RWPE1 (cell line): ENCODE measurements around the gene DAD1.

Experiments used
- CTCF ChIA-PET: fragments of 350-600 bp; sonication (Branson Sonifier 250); formaldehyde crosslinking; extraction: SDS; loops from one replicate; lab custom pipeline; 2021; lab: Yijun Ruan, JAX
- POLR2A ChIA-PET: fragments of 400-600 bp; formaldehyde crosslinking; extraction: SDS; loops from one replicate; lab custom pipeline; 2020; ENCODE audit warnings: antibody characterized with exemption; ENCODE audit not compliant: low non-redundant PET; lab: Yijun Ruan, JAX
- DNase-seq: peaks from one replicate; pipeline ENCODE4 v3.0.0; 2012; ENCODE audit warnings: low spot score
- H3K27ac ChIP-seq: fragments of 450-650 bp; 2 replicates; pipeline ENCODE4 v1.5.1; 2017
- TF ChIP-seq, protein P1 (sequence below): fragments of 450-650 bp; conservative IDR thresholded peaks from 2 replicates; pipeline ENCODE4 v1.5.1; 2017; ENCODE audit warnings: low read depth, mild to moderate bottlenecking

DAD1 gene

GRCh38 chr14:22533057-22533704, 55.8 kb downstream of the DAD1 start:
- TF ChIP-seq, protein P1, sequence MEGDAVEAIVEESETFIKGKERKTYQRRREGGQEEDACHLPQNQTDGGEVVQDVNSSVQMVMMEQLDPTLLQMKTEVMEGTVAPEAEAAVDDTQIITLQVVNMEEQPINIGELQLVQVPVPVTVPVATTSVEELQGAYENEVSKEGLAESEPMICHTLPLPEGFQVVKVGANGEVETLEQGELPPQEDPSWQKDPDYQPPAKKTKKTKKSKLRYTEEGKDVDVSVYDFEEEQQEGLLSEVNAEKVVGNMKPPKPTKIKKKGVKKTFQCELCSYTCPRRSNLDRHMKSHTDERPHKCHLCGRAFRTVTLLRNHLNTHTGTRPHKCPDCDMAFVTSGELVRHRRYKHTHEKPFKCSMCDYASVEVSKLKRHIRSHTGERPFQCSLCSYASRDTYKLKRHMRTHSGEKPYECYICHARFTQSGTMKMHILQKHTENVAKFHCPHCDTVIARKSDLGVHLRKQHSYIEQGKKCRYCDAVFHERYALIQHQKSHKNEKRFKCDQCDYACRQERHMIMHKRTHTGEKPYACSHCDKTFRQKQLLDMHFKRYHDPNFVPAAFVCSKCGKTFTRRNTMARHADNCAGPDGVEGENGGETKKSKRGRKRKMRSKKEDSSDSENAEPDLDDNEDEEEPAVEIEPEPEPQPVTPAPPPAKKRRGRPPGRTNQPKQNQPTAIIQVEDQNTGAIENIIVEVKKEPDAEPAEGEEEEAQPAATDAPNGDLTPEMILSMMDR = no peak
- CTCF ChIA-PET = no interaction called here
- POLR2A ChIA-PET = no interaction called here
- DNase-seq = no peak
- H3K27ac ChIP-seq = no peak overlapping the region

- TF ChIP-seq, protein P1 = no peak
- H3K27ac ChIP-seq = no peak overlapping the region
- no peak for DNase-seq
- ChIA-PET POLR2A (no interaction called here), CTCF (interaction anchor here (0.9 kb wide), 1 partner anchor 8 kb away, joined by 3 read pairs; no protein-coding TSS in a partner anchor)
These were observed 56.5 kb downstream of the DAD1 start for GRCh38 chr14:22532345-22533056.

DNA sequence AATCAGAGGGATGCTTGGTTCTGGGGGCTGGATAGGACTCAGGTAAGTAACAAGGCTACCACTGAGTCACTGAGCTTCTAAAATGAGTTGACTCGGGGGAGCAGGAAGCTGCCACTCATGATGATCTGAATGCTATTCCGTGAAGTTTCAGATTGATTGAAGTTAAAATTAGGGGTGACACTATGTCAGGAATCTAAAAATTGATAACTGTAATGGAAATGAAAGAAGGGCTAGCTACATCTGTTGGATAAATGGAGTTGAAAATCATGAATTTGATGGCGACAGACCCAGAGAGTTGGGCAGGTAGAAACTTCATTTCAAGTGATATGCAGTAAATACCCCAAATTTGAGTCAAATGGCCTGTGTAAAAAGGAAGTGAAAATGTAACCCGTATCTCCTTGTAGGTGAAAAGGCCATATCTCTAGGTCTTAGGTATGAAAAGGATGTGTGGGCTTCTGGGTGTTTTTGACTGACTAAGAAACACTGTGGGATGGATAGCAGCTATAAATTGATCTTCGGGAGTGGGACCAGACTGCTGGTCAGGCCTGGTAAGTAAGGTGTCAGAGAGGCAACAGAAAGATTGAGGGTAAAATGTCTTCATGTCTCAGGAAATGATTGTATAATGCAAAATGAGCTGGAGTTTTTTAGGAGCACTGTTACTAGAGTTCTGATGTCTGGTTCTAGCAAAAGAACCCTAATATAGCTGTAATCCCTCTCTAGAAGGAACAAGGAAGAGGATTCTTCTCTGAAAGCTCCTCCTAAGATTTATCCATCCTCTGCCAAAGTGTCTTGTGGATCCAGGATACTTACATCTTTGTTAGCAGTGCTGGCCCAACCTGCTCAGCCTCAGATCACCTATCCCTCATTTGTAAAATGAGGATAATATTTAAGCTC, 57.3 kb downstream of the DAD1 start:
- POLR2A ChIA-PET = no interaction called here
- H3K27ac ChIP-seq = no peak overlapping the region
- TF ChIP-seq, protein P1 = no peak
- DNase-seq = no peak
- CTCF ChIA-PET = interaction anchor here (0.7 to 0.9 kb wide), 2 partner anchors 9 to 25 kb away, joined by 3 read pairs; no protein-coding TSS in a partner anchor

- TF ChIP-seq, protein P1 = no peak
- DNase-seq = no peak
- CTCF ChIA-PET = interaction anchor here (0.7 kb wide), 1 partner anchor 56 kb away, joined by 3 read pairs; no protein-coding TSS in a partner anchor
- POLR2A ChIA-PET = no interaction called here
- H3K27ac ChIP-seq = no peak overlapping the region
These were observed 58.9 kb downstream of the DAD1 start for GRCh38 chr14:22530127-22530526.

GRCh38 chr14:22526744-22527143, 62.3 kb downstream of the DAD1 start:
- ChIA-PET POLR2A (no interaction called here), CTCF (interaction anchor here (0.6 to 0.8 kb wide), 2 partner anchors 9 to 753 kb away, joined by 3 read pairs; no protein-coding TSS in a partner anchor)
- TF ChIP-seq, protein P1 = no peak
- no peak overlapping the region for H3K27ac ChIP-seq
- no peak for DNase-seq

- TF ChIP-seq, protein P1 = no peak
- ChIA-PET CTCF (interaction anchor here (0.8 kb wide), 1 partner anchor 9 kb away, joined by 3 read pairs; no protein-coding TSS in a partner anchor), POLR2A (no interaction called here)
- no peak overlapping the region for H3K27ac ChIP-seq
- no peak for DNase-seq
These were observed 62.8 kb downstream of the DAD1 start for GRCh38 chr14:22526218-22526617.
